DOHH2 (cell line): Measurements from ENCODE around the gene TTC7B.

Source experiments
- CTCF ChIP-seq: fragments of 200-600 bp; sonication (generic); IDR thresholded peaks from one replicate; pipeline ENCODE4 v1.5.1; 2014; ENCODE audit warnings: antibody characterized with exemption, mild to moderate bottlenecking, low read depth, low read length; ENCODE audit not compliant: poor library complexity, severe bottlenecking
- EZH2phosphoT487 ChIP-seq: fragments of 200-600 bp; sonication (generic); IDR thresholded peaks from 2 replicates; pipeline ENCODE4 v1.6.1; 2017; ENCODE audit warnings: borderline replicate concordance, mild to moderate bottlenecking, antibody characterized with exemption, low read length, moderate library complexity, mixed read lengths

GRCh38 chr14:90581745-90582144 lies 234.5 kb downstream of the TTC7B start:
- TF ChIP-seq CTCF: no peak
- TF ChIP-seq EZH2phosphoT487: no peak
